ENCODE measurements around the gene CTSA.
"Not testable (repeated sequence)": the region's sequence is repeated elsewhere in the genome, so short reads cannot be mapped to it uniquely, and the experiment has no call there.

The CTSA gene

DNA sequence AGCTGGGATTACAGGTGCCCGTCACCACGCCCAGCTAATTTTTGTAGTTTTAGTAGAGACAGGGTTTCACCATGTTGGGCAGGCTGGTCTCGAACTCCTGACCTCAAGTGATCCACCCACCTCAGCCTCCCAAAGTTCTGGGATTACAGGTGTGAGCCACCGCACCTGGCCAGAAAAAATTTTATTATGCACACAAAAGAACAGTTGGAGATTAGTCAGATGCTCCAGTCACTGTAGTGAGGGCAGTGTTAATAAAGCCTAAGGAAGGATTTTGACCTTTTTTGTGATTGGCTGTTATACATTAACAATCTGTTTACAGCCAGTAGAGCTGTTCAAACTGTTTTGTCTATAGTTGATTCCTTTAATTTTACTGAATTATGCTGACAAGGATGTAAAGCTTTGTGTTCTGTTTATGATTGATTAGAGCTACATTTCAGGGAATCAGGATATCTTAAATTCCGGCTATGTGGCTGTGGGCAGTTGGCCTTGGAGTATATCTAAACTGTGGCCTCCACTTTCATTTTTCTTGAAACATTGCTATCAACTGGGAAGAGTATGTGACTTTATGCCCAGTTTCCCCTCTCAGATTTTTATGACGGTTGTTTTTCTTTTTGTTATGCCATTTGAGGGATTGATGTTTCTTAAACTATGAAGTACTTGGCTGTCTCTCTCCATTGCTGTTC is 23.9 kb upstream of the CTSA start:
- DNase-seq, result no peak

DNA sequence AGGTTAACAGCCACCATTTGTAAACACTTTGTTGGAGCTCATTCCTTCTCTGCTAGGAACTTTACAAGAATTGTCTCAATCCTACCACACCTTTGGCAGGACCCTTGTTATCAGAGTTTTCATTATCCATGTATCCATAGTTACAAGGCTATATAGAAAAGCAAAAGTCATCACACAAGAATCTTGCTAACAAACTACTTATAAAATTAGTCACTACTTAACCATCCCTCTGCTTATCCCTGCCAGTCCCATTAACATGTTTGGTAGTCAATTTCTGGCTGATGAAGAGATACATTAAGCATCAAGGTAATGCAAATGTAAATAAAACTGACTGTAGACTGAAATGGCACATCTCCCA is 23.3 kb upstream of the CTSA start:
- DNase-seq, result no peak

DNA sequence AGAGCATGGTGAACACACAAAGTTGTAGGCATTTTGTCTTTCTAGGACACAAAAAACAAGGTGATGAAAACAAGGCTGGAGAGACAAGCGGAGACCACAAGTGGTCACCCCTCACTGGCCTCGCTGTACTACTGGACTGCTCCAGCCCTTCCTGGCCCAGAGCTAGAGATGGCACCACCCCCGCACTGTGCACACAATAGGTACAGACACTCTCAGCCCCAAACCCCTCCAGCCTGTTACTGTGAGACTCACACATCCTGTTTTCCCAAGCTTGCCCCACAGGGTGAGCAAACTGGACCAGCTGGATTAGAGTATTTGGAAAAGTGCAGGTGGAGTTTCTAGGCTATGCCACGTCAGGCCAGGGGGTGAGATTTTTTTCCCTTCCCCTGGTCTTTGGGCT is 18.5 kb upstream of the CTSA start:
- no peak for DNase-seq

DNA sequence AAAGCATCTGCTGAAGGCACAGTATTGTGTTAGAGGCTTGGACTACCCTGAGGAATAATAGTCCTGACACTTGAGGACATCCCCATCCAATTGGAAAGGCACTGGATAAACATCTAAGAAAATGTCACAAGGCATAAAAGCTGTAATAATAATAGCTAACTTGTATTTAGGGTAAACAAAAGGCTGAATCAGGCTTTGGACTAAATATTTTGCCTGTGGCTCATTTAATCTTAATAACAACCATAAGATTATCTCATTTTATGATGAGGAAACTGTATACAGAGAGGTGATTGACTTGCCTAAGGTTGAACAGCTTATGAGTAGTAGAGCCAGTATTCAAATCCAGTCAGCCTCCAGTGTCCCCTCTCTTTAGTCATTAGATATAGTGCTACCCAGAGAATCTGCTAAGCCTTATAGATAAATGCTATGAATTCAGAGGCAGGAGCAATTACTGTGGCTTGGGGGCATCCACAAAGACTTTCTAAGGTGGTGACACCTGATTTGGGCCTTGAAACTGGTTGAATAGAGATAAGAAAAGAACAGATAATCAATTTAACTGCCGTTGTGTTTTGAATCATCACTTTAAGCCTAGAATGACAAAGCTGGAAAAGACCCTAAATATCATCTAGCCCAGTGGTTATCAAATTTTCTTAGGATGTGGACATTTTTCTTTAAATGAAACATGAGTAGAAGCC is 17.6 kb upstream of the CTSA start:
- no peak for DNase-seq

DNA sequence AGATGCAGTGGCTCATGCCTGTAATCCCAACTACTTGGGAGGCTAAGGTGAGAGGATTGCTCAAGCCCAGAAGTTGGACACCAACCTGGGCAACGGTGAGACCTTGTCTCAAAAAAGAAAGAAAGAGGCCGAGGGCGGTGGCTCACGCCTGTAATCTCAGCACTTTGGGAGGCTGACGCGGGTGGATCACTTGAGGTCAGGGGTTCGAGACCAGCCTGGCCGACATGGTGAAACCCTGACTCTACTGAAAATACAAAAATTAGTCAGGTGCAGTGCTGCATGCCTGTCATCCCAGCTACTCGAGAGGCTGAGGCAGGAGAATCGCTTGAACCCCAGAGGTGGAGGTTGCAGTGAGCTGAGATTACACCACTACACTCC is 17.0 kb upstream of the CTSA start:
- DNase-seq, result not testable (repeated sequence)

DNA sequence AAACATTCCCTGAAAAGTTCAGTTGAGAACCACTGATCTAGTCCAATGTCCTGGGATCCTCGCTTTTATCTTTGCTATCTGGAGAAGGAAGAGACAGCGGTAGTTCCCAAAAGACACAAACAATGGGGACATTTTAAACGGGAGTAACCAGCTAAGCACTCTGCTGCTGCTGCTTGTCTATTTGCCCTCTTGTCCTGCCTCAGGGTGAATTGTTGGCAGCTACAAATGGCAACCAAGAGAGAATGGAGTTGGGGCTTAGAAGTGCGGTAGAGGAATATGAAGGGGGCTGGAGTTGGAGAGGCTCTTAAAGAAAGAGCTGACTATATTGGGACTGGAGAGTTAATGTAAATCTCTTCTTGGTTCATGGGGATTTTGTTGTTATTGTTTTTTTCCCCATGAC is 16.6 kb upstream of the CTSA start:
- DNase-seq, result no peak

DNA sequence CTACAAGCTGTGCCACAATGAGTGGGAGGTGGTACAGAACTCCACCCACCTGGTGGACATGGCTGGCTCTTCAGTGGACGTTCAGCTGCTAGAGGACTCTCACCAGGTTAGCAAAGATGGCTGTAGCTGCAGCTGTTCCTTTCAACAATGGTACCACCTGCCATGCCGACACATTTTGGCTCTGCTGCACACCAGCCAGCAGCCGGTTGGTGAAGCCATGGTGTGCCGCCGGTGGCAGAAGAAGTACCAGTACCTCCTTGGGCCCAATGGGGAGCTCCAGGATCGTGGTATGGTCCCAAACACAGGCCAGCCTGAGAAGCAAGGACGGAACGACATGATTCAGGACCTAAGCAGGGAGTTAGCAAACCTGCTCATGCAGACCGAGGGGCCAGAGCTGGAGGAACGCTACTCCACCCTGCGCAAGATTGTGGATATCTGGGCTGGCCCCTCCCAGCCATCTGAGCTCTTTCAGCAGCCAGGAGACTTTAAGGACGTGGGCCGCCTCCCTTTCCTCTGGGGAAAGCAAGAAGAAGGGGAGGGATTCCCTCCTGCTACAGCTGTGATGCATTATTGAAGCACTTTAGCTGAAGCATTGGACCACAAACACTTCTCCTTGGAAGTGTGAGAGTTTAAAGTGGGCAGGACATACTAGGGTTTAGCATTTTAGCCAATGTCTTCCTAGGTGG is 12.9 kb upstream of the CTSA start:
- no peak for DNase-seq

DNA sequence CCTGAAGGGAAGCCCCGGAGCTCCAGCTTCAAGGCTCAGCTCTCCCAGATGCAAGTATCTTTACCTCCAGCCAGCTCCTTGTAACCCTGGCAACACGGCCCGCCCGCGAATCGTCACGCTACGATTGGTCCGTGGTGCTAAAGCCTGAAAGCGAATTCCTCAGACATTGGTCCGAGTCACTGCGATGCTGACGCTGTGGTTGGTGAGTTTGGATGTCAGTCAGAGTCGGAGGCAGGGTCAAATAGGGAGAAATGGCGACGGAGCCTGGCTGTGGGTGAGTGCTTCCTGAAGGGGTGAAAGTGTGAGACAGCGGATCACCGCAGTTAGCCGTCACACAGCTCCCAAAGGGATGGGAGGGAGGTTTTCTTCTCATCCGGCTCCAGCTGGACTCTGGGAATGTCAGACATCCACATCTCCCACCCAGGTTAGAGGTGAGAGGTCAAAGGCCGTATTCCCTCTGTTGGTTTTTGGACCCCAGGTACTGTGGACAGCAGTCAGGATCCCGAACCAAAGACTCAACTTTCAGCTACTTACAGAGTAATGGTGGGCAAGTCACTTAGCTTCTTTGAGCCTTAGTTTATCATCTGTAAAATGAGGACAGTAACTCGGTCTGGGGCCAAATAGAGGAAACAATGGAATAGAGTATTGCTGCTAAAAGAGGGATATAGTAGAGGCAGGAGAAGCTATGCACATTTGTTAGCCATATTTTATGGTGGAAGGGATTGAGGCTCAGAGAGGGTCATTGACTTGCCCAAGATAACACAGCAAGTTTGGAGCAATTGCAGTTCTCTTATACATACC is 9.9 kb upstream of the CTSA start, which contains the start of gene ZSWIM1:
TSS of gene ZSWIM1 (plus strand) at position 240 of the 801 bp plus-strand sequence. CDS start 1,366 bp downstream, outside the sequence.
- peak; percentile 97 to 99 for DNase-seq

DNA sequence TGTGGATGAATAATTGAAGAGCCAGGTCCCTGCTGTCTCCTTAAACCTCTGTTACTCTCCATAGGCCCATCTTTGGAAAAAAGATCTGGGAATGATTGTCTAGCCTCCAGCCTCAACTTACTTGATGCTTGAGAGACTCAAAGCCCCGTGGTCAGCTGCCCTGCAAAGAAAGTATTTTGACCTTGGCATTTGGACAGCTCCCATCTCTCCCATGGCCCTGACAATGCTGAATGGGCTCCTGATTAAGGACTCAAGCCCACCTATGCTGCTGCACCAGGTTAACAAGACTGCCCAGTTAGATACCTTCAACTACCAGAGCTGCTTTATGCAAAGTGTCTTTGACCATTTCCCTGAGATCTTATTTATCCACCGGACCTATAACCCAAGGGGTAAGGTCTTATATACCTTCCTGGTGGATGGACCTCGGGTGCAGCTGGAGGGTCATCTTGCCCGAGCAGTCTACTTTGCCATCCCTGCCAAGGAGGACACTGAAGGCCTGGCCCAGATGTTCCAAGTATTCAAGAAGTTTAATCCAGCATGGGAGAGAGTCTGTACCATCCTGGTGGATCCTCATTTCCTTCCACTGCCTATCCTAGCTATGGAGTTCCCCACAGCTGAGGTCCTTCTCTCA is 8.6 kb upstream of the CTSA start:
- no peak for DNase-seq

DNA sequence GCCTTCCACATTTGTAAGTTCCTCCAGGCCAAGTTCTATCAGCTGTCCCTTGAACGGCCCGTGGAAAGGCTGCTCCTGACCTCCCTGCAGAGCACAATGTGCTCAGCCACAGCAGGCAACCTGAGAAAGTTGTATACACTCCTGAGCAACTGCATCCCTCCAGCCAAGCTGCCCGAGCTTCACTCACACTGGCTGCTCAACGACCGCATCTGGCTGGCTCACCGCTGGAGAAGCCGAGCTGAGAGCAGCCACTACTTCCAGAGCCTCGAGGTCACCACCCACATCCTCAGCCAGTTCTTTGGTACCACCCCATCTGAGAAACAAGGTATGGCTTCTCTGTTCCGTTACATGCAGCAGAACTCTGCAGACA is 8.1 kb upstream of the CTSA start:
- no peak for DNase-seq

DNA sequence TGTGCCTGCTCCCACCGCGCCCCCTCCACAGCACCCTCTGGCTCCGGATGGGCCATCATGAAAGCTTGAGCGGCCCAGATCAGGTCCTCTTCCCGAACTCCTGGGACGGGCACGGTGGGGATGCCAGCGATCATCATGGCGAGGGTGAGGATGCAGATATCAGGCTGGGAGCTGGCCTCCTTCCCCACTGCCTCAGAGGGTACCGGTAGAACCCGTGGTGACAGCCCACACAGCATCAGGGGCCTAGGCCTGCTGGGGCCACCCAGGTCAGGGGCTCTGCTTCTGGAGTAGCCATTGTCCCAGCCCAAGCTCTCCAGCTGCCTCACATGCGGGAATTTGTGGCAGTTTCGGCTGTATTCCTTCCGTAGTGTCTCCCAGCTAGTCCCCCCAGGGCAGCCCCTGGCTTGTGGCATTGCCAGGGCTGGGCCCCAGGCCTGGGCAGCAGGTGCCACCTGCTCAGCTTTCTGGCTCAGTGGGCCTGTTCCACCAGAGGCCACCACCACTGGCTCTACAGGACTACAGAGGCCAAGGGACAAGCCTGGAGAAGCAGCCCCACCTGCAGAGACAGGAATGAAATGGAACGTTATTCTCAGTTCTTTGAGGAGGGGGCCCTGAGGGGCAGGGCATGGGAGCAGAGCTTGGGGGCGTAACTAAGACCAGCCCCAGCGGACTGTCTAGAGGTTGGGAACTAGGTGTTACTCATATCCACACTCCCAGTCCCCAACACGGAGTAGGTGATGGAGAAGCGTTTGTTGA is 4.4 kb upstream of the CTSA start:
- DNase-seq, result no peak

DNA sequence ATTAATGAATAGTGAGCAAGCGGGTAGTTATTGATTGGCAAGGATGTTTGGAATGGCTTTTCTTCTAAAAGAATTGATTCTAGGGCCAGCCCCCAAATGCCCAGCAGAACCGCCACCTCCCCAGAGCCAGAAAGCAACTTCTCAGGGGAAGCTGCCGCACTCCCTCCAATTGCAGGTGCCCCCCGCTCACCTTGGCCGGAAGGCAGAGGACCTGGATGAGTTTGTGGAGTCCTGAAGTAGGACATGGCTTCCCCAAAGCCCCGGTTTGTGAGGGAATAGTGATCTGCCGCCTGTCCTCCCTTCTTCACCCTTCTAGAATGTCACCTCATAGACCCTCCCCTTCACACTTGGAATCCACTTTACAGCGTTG is 3.8 kb upstream of the CTSA start, which contains the start of gene SPATA25:
TSS of gene SPATA25 (minus strand) at position 277 of the 370 bp plus-strand sequence. CDS start at position 245, 32 bp downstream.
- no peak for DNase-seq

DNA sequence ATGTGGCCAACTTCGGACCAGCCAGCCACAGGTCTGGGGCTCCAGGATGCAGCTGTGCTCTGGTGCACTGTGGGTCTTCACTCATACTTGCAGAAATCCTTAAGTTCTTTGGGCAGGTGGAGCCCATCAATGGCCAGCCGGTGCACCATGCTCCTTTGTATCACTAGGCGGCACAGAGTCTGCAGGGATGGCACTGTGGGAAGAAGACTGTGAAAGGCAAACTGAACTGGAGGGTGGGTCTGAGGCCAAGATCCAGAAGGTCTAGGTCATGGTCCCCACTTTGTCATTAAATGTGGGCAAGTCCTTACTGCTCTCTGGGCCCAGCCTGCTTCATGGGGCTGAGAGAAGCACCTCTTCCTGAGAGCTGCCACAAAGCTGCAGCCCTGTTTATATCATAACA is 2.5 kb upstream of the CTSA start:
- no peak for DNase-seq

DNA sequence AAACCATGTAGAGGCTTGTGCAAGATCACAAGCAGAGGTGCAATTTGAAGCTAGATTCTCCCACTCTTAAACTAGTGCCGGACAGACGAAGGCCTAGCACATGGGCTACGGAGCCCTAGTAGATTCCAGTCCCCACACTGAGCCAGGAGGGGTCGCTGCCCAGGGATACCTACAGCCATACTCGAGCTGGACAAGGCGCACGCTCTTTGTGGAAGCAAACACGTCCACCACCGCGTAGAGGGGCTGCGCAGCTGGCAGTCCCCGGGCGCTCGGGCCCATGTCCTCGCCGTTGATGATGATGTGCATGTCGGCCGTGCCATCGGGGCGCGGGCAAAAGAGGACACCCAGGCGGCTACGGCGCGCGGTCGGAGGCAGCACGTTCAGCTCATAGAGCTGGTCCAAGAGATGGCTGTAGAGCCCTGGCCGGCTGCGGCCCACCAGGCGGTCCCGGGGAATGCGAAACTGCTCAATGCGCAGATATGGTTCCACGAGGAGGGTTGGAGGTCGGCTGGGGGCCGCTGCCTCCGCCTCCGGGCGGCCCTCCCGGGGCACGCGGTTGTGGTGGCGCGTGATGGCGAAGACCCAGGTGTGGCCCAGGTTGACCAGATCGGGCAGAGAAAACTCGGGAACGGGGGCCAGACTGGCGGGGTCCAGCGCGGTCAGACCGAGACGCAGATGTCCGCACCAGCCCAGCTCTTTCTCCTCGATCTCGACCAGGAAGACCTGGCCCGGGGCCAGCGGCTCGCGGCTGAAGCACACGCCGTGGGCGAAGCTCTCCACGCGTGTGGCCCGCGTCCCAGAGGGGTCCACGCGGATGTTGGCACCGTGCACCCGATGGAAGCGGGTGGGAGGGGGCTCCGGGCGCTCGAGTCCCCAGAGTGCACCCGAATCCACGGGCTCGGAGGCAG is 804 bp upstream of the CTSA start:
- peak; percentile 34 to 37 for DNase-seq

DNA sequence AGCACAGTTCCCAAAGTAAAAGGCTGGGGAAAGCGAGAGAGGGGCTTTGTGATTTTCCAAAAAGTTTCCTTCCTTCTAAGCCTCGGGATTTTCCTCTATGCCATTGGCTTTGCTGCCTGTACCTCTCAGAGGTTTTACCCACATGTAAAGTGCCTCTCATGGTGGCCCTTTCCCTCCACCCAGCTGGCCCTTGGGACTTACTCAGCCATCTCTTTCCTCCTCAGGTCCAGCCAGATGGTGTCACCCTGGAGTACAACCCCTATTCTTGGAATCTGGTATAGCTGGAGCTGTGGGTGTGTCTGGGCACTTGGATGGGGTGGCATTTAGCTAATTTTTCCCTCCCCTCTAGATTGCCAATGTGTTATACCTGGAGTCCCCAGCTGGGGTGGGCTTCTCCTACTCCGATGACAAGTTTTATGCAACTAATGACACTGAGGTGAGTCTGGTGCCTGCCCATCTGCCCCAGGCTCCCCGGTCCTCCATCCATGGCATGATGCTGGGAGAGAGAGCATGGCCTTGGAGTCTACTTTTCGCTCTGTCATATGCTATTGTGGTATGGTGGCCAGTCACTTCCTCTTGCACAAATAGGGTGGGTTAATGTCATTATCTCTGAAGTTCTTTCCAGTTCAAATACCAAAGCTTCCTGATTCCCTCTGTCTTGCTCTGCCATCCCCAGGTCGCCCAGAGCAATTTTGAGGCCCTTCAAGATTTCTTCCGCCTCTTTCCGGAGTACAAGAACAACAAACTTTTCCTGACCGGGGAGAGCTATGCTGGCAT is 1.1 kb downstream of the CTSA start:
- DNase-seq, result no peak

DNA sequence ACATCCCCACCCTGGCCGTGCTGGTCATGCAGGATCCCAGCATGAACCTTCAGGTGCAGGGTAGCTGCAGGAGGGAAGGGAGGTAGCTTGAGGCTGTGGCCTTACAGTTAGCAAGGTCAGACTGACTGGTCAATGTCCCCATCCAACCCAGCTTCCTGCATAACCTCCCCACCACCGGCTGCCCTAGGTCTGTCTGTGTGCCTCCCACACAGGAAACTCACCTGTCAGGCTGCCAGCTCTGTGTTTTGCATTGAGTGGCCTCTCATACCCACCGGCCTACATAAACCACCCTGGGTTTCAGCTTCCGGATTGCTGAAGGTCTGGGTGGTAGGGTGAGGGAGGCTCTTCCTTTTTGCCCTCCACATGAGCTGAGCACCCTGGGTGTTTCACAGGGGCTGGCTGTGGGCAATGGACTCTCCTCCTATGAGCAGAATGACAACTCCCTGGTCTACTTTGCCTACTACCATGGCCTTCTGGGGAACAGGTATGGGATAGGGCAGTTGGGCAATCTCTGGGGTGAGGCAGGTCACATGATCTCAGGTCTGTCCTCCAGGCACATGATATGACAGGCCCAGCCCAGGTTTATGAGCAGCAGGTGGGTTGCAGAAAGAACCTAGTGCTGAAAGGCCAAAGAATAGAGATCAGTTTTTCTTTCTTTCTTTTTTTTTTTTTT is 1.8 kb downstream of the CTSA start:
- no peak for DNase-seq

DNA sequence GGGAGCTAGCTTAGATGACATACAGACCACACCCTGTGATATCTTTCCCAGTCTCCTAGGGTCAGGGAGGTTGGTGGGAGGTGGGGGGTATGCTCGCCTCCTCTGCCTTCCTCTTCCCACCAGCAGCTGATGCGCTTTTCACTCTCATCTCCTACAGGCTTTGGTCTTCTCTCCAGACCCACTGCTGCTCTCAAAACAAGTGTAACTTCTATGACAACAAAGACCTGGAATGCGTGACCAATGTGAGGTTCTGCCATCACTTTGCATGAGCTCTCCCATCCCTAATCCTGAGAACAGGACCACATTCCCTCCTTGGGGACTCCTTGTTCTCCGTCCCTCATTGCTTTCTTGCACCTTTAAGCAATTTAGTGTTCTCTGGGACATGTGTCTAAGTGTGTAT is 2.7 kb downstream of the CTSA start:
- no peak for DNase-seq

DNA sequence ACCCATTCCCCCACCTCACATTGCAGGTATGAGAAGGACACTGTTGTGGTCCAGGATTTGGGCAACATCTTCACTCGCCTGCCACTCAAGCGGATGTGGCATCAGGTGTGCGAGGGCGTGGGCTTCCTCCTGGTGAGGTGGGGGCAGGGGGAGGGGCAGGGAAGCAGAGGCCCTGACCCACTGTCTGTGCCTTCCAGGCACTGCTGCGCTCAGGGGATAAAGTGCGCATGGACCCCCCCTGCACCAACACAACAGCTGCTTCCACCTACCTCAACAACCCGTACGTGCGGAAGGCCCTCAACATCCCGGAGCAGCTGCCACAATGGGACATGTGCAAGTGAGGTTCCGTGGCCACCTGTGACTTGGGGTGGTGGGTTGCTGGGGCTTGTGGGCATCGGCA is 3.7 kb downstream of the CTSA start:
- DNase-seq, result no peak

DNA sequence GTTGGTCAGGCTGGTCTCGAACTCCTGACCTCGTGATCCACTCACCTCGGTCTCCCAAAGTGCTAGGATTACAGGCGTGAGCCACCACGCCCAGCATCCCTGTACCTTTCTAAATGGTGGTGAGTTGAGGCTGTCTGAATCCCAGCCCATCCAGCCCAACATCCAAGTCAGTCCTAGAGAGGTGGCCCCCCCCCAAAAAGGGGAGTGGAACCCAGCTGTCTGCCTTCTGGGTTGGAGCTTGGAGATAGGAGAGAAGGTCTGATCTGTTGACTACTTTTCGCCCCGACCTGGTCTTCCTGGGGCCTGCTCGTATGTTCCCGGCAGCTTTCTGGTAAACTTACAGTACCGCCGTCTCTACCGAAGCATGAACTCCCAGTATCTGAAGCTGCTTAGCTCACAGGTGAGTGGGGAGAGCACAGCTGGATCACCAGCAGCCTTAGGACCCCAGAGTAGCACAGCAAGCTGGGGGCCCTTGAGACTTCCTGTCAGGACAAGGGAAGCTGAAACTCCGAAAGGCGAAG is 5.6 kb downstream of the CTSA start:
- no peak for DNase-seq
